Astrocyte (in vitro differentiated cells and primary cell): ENCODE results near the gene HM13. TPM values are rescaled to one million over a fixed set of nuclear protein-coding genes. Genes with fewer than 3 reads are reported as not detected.

ENCODE experiments used
- DNase-seq: peaks from one replicate; pipeline ENCODE4 v3.0.0-alpha.2; 2010; ENCODE audit warnings: low read depth
- FAIRE-seq: peaks from 2 replicates; lab custom pipeline; 2011; peaks lifted over from hg19 to GRCh38; lab: Jason Lieb, UNC
- H2AFZ ChIP-seq: 2 replicates; pipeline ENCODE4 v1.6.0; 2012; ENCODE audit warnings: low read depth, low read length, inconsistent platforms
- H3K27ac ChIP-seq: 2 replicates; pipeline ENCODE4 v1.5.1; 2011; ENCODE audit warnings: low read depth, low read length, inconsistent platforms
- H3K27me3 ChIP-seq: 2 replicates; pipeline ENCODE4 v1.6.0; 2011; ENCODE audit warnings: low read length, inconsistent platforms; ENCODE audit not compliant: insufficient read depth
- H3K36me3 ChIP-seq: 2 replicates; pipeline ENCODE4 v1.5.1; 2011; ENCODE audit warnings: low read length, inconsistent platforms; ENCODE audit not compliant: insufficient read depth
- H3K4me1 ChIP-seq: 2 replicates; pipeline ENCODE4 v1.5.1; 2011; ENCODE audit warnings: low read length, inconsistent platforms; ENCODE audit not compliant: insufficient read depth
- H3K4me2 ChIP-seq: 2 replicates; pipeline ENCODE4 v1.6.0; 2012; ENCODE audit warnings: low read length, inconsistent platforms
- H3K4me3 ChIP-seq: 2 replicates; pipeline ENCODE4 v1.5.1; 2011; ENCODE audit warnings: low read depth, mild to moderate bottlenecking, low read length, inconsistent platforms; ENCODE audit not compliant: insufficient read depth
- H3K79me2 ChIP-seq: 2 replicates; pipeline ENCODE4 v1.6.0; 2012; ENCODE audit warnings: mild to moderate bottlenecking, low read length, inconsistent platforms; ENCODE audit not compliant: insufficient read depth
- H3K9ac ChIP-seq: 2 replicates; pipeline ENCODE4 v1.6.0; 2012; ENCODE audit warnings: mild to moderate bottlenecking, low read length, inconsistent platforms
- H3K9me3 ChIP-seq: 2 replicates; pipeline ENCODE4 v1.5.1; 2012; ENCODE audit warnings: low read depth, mild to moderate bottlenecking, low read length, inconsistent platforms; ENCODE audit not compliant: insufficient read depth
- H4K20me1 ChIP-seq: 2 replicates; pipeline ENCODE4 v1.6.0; 2012; ENCODE audit warnings: low read length, inconsistent platforms; ENCODE audit not compliant: insufficient read depth
- H3K27ac Mint-ChIP-seq: one replicate; pipeline ENCODE4 v1.8.0; 2021; ENCODE audit warnings: mild to moderate bottlenecking, mixed read lengths; ENCODE audit not compliant: unreplicated experiment
- H3K27me3 Mint-ChIP-seq: one replicate; pipeline ENCODE4 v1.8.0; 2021; ENCODE audit warnings: low read depth, mixed read lengths; ENCODE audit not compliant: unreplicated experiment
- H3K36me3 Mint-ChIP-seq: one replicate; pipeline ENCODE4 v1.8.0; 2021; ENCODE audit warnings: low read depth, mixed read lengths; ENCODE audit not compliant: unreplicated experiment
- H3K4me1 Mint-ChIP-seq: one replicate; pipeline ENCODE4 v1.8.0; 2021; ENCODE audit warnings: low read depth, mixed read lengths; ENCODE audit not compliant: unreplicated experiment
- H3K4me3 Mint-ChIP-seq: one replicate; pipeline ENCODE4 v1.8.0; 2021; ENCODE audit warnings: mild to moderate bottlenecking, moderate library complexity, mixed read lengths; ENCODE audit not compliant: unreplicated experiment
- H3K9me3 Mint-ChIP-seq: one replicate; pipeline ENCODE4 v1.8.0; 2021; ENCODE audit warnings: mild to moderate bottlenecking, mixed read lengths; ENCODE audit not compliant: unreplicated experiment
- CTCF ChIP-seq: IDR thresholded peaks from 2 replicates; pipeline ENCODE4 v1.5.1; 2011; ENCODE audit warnings: low read depth, mild to moderate bottlenecking, inconsistent platforms, low read length, moderate library complexity; ENCODE audit not compliant: insufficient read depth
- EZH2 ChIP-seq: IDR thresholded peaks from 2 replicates; pipeline ENCODE4 v1.6.1; 2012; ENCODE audit warnings: mild to moderate bottlenecking, low read length, inconsistent platforms; ENCODE audit not compliant: insufficient read depth
- total RNA-seq: library from RNA; stranded (reverse); gene quantifications from 2 replicates; pipeline ENCODE4 v1.2.1, GENCODE V29; 2021

The HM13 gene
- total RNA-seq, 1 donor from 2014 or later, result 399 TPM

- peaks cover 44% of the 10 kb centered on the region for H3K4me1 ChIP-seq
- no peak overlapping the region for H2AFZ ChIP-seq
- Mint-ChIP-seq H3K27me3 (no peaks in the 10 kb centered on the region), H3K4me1 (peaks cover 58% of the 10 kb centered on the region), H3K9me3 (no peaks in the 10 kb centered on the region), H3K4me3 (peak overlapping the region; percentile 76), H3K36me3 (peaks cover 58% of the 10 kb centered on the region), H3K27ac (peak overlapping the region; percentile 96)
- no peak for FAIRE-seq
- H3K36me3 ChIP-seq, result peaks cover 45% of the 10 kb centered on the region
- no peak overlapping the region for H3K4me3 ChIP-seq
- H3K27me3 ChIP-seq, result no peaks in the 10 kb centered on the region
- peak overlapping the region; percentile 87 for H3K9ac ChIP-seq
- no peaks in the 10 kb centered on the region for H3K9me3 ChIP-seq
- no peak for DNase-seq
- peak overlapping the region; percentile 78 for H3K4me2 ChIP-seq
- peaks cover 17% of the 10 kb centered on the region for H4K20me1 ChIP-seq
- no peak overlapping the region for H3K27ac ChIP-seq
- H3K79me2 ChIP-seq, result peaks cover 42% of the 10 kb centered on the region
- TF ChIP-seq EZH2 (no peak), CTCF (no peak)
Measured at GRCh38 chr20:31548820-31549512, 34.7 kb downstream of the HM13 start.

GRCh38 chr20:31549513-31549880 lies 35.3 kb downstream of the HM13 start:
- Histone ChIP-seq H3K36me3 (peaks cover 46% of the 10 kb centered on the region), H3K4me1 (peaks cover 39% of the 10 kb centered on the region), H3K4me2 (no peak overlapping the region), H3K79me2 (peaks cover 42% of the 10 kb centered on the region), H3K9me3 (no peaks in the 10 kb centered on the region), H3K9ac (no peak overlapping the region), H3K27me3 (no peaks in the 10 kb centered on the region), H3K4me3 (no peak overlapping the region), H3K27ac (no peak overlapping the region), H4K20me1 (peaks cover 16% of the 10 kb centered on the region), H2AFZ (no peak overlapping the region)
- Mint-ChIP-seq H3K4me1 (peaks cover 53% of the 10 kb centered on the region), H3K9me3 (no peaks in the 10 kb centered on the region), H3K27ac (peak overlapping the region; percentile 54), H3K36me3 (peaks cover 54% of the 10 kb centered on the region), H3K4me3 (no peak overlapping the region), H3K27me3 (no peaks in the 10 kb centered on the region)
- no peak for DNase-seq
- TF ChIP-seq EZH2 (no peak), CTCF (no peak)
- FAIRE-seq, result no peak

GRCh38 chr20:31550099-31550498 lies 35.9 kb downstream of the HM13 start:
- no peak overlapping the region for H2AFZ ChIP-seq
- H3K9me3 ChIP-seq, result no peaks in the 10 kb centered on the region
- H3K9ac ChIP-seq, result no peak overlapping the region
- no peak overlapping the region for H3K27ac Mint-ChIP-seq
- DNase-seq, result no peak
- H3K4me3 ChIP-seq, result no peak overlapping the region
- no peaks in the 10 kb centered on the region for H3K9me3 Mint-ChIP-seq
- H3K27me3 ChIP-seq, result no peaks in the 10 kb centered on the region
- peaks cover 59% of the 10 kb centered on the region for H3K36me3 Mint-ChIP-seq
- H3K4me1 Mint-ChIP-seq, result peaks cover 51% of the 10 kb centered on the region
- H3K27ac ChIP-seq, result no peak overlapping the region
- peaks cover 33% of the 10 kb centered on the region for H3K4me1 ChIP-seq
- peaks cover 48% of the 10 kb centered on the region for H3K36me3 ChIP-seq
- no peak overlapping the region for H3K4me2 ChIP-seq
- TF ChIP-seq EZH2, result no peak
- TF ChIP-seq CTCF, result no peak
- peaks cover 13% of the 10 kb centered on the region for H4K20me1 ChIP-seq
- no peaks in the 10 kb centered on the region for H3K27me3 Mint-ChIP-seq
- no peak for FAIRE-seq
- H3K79me2 ChIP-seq, result peaks cover 38% of the 10 kb centered on the region
- H3K4me3 Mint-ChIP-seq, result no peak overlapping the region
